OCI-LY7 (cell line): ENCODE measurements around the gene UPF2.

Experiments used
- CTCF ChIP-seq: fragments of 200-600 bp; sonication (generic); conservative IDR thresholded peaks from 2 replicates; pipeline ENCODE4 v1.5.1; 2014; ENCODE audit warnings: mild to moderate bottlenecking, antibody characterized with exemption, low read length, moderate library complexity, mixed read lengths
- EZH2phosphoT487 ChIP-seq: fragments of 200-600 bp; sonication (generic); IDR thresholded peaks from 2 replicates; pipeline ENCODE4 v1.6.1; 2018; ENCODE audit warnings: low read depth, borderline replicate concordance, mild to moderate bottlenecking, mixed run types, antibody characterized with exemption, low read length, moderate library complexity, mixed read lengths

GRCh38 chr10:11894381-11895107 is 148.1 kb downstream of the UPF2 start:
- TF ChIP-seq CTCF (no peak), EZH2phosphoT487 (no peak)
